Measurements from ENCODE around the gene ADNP2. TPM values are rescaled to one million over a fixed set of nuclear protein-coding genes. Genes with fewer than 3 reads are reported as not detected.

ADNP2 gene
- 9.8 to 12.1 TPM (median 11.0 TPM) in 5 replicates for total RNA-seq (2022; extraction: Qiagen RNA extraction; ENCODE audit: low read depth)

GRCh38 chr18:80108739-80109675, at the start of gene ADNP2:
TSS of gene ADNP2 (plus strand) at chr18:80109262. CDS start at chr18:80117543, 8,281 bp downstream.

Other genes with a start within 250 kb of the ADNP2 start
- 12.9 to 19.7 TPM (median 18.0 TPM) in 5 replicates for gene SLC66A2, start 157.6 kb upstream of the ADNP2 start, total RNA-seq (2022; extraction: Qiagen RNA extraction; ENCODE audit: low read depth)
- gene HSBP1L1, start 144.6 kb upstream of the ADNP2 start, total RNA-seq (2022; extraction: Qiagen RNA extraction; ENCODE audit: low read depth): 11.9 to 14.9 TPM (median 12.9 TPM) in 5 replicates
- 95.9 to 174 TPM (median 146 TPM) in 5 replicates for gene TXNL4A, start 120.7 kb upstream of the ADNP2 start, total RNA-seq (2022; extraction: Qiagen RNA extraction; ENCODE audit: low read depth)
- 28.5 to 31.0 TPM (median 29.7 TPM) in 5 replicates for gene RBFA, start 74.8 kb upstream of the ADNP2 start, total RNA-seq (2022; extraction: Qiagen RNA extraction; ENCODE audit: low read depth)
- gene PARD6G, start 138.3 kb downstream of the ADNP2 start, total RNA-seq (2022; extraction: Qiagen RNA extraction; ENCODE audit: low read depth): 2.5 to 3.5 TPM (median 3.2 TPM) in 5 replicates

All from A549 treated with GW870086 at 1 μM for 4 hours (cell line).